HG03280 (cell line): ENCODE data around the gene COL2A1.
"Not testable (repeated sequence)": the region's sequence is repeated elsewhere in the genome, so short reads cannot be mapped to it uniquely, and the experiment has no call there.

Experiments
- ATAC-seq: cut with Tn5 transposase; IDR thresholded peaks from one replicate; pipeline ENCODE4 v1.9.1; 2021; ENCODE audit warnings: mild to moderate bottlenecking, moderate library complexity; ENCODE audit not compliant: unreplicated experiment

COL2A1 gene

DNA sequence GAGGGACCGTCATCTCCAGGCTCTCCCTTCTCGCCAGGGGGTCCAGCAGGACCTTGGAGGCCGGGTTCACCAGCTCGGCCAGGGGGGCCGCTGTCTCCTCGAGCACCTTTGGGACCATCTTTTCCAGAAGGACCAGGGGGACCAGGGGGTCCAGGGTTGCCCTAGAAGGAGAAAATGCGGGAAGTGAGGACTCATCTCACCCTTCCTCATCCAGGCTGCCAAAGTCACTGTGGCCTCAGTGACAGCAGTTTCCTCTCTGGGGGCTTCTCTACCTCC lies 25.7 kb downstream of the COL2A1 start:
- no peak for ATAC-seq

GRCh38 chr12:47977772-47978597 lies 26.3 kb downstream of the COL2A1 start:
- no peak for ATAC-seq

DNA sequence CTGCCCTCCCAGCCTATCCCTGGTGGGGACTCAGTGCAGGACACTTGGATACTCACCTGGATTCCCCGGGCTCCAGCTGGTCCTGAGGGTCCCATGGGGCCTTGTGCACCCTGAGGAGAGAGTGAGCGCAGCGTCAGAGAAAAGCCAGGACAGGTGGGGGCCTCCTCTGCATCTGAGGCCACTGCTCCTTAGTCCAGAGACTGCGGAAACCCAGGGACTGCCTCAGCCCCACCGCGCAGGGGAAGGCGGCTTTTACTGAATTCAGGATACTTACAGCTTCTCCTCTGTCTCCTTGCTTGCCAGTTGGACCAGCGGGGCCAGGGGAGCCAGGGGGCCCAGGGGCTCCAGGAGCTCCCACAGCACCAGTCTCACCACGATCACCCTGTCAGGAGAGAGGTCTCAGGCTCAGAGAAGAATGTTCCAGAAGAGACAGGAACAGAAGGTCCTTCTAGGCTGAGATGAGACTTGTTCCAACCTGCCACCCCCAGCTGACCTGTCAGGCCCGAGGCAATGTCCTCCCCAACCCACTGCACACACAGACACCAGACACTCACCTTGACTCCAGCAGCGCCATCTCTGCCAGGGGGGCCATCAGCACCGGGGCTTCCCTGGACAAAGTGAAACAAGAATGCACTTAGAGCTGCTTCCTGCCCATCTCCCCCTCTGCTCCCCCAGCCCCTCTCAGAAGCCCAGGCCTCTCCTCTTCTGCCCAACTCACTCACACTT lies 27.1 kb downstream of the COL2A1 start:
- no peak for ATAC-seq

DNA sequence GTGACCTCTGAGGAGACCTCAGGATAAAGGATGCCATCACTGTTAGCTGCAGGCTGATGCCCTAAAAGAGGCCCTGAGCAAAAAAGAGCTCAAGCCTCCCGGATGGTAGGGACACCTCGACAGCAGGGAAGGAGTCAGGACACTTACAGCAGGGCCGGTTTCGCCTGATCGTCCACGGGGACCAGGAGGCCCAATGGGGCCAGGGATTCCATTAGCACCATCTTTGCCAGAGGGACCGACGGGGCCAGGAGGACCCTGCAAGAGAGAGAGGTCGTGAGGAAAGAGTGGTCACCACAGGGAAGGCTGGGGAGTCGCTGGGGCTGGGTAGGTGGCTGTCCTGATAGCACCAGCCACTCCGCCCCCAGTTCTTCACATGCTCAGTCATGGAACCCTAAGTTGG lies 28.5 kb downstream of the COL2A1 start:
- no peak for ATAC-seq

- ATAC-seq, result no peak
Measured at GRCh38 chr12:47975036-47975620, 29.1 kb downstream of the COL2A1 start.

GRCh38 chr12:47973870-47974269 lies 30.4 kb downstream of the COL2A1 start:
- no peak for ATAC-seq

DNA sequence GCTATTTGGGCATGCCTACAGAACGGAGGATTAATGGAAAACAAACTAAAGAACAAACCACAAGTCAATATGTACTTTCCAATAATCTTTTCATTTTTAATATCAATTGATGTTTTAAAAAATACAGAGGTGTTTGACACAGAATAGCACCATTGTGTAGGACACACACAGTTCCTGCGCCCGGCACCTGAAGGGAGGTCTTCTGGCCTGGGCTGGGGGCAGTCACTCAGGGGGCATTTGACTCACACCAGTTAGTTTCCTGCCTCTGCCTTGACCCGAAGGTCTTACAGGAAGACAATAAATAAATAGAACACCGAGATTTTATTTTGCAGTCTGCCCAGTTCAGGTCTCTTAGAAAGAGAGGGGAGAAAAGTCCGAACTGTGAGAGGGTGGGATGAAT lies 31.4 kb downstream of the COL2A1 start:
- no peak for ATAC-seq

DNA sequence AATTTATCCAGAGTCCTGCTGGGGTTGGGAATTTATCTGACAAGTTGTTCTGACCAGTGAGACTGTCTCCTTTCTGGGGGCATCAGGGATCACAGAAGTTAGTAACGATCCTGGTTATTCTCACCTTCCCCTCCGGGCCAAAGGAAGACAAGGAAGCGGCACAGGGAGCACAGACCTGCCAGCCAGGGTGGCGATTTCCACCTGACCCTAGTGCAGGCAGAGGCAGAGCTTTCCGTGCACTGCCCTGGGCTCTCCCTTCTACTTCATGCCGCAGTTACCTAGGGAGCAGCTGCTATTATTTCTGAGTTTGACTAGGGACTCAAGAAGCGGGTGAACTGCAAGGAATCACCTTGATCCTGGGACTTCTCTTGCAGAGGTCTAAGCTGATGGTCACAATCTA lies 33.4 kb downstream of the COL2A1 start:
- ATAC-seq, result no peak

DNA sequence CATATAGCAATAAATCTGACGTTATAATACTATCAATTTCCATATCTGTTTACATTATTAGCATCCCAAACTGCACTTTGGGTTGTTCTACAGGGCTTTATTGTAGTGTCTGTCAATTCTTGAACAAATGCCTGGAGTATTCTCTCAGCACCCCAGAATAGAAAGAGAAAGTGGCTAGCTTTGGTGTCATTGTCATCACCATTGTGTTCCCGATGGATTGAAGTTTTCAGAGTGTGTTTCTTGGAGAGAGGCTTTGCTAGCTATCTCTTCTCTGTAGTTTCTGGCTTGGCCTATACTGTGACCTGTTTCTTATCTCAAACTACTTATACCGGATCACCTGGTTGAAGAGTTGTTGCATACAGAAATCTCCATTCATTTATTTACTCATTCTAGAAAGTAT lies 34.4 kb downstream of the COL2A1 start:
- ATAC-seq, result no peak

GRCh38 chr12:47967461-47968321 lies 36.6 kb downstream of the COL2A1 start:
- no peak for ATAC-seq

DNA sequence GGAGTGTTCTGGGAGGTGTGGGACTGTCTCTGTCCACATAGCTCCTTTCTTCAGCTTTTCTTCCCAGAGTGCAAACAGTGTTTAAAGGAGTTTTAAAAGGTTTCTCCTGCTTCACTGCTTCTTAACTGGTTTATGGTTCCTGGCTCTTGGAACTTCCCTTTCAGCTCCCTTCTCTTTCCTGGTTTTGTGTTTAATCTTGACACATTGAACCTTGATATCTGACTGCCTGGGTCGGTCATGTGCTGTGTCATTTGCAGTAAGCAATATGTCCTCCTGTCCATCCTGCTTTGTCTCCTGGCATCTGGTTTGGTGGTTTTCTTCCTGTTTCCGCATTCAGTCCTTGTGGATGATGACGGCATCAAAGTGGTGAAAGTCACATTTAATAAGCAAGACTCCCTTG lies 38.7 kb downstream of the COL2A1 start:
- ATAC-seq, result no peak

DNA sequence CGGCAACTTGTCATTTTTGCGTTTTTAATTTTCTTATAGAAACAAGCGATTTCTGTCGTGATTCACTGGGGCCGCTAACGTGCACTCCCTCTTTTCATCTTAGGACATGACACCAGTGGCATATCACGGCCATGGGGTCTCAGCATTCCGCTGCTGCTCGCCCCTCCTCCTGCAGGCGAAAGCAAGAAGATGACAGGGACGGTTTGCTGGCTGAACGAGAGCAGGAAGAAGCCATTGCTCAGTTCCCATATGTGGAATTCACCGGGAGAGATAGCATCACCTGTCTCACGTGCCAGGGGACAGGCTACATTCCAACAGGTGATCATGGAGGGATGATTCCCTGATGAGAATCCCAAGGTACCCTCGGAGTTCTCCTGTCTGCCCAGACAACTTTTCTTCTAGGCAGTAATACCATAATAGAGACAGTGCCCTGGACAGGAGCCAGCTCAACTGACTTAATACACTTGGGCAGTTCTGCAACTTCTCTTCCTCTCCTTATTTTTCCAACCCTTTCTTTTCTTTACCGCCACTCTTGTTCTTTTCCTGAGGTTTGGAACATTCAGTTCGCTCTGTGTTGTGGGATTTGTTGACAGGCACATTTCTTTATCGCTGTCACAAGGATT lies 40.1 kb downstream of the COL2A1 start:
- no peak for ATAC-seq

DNA sequence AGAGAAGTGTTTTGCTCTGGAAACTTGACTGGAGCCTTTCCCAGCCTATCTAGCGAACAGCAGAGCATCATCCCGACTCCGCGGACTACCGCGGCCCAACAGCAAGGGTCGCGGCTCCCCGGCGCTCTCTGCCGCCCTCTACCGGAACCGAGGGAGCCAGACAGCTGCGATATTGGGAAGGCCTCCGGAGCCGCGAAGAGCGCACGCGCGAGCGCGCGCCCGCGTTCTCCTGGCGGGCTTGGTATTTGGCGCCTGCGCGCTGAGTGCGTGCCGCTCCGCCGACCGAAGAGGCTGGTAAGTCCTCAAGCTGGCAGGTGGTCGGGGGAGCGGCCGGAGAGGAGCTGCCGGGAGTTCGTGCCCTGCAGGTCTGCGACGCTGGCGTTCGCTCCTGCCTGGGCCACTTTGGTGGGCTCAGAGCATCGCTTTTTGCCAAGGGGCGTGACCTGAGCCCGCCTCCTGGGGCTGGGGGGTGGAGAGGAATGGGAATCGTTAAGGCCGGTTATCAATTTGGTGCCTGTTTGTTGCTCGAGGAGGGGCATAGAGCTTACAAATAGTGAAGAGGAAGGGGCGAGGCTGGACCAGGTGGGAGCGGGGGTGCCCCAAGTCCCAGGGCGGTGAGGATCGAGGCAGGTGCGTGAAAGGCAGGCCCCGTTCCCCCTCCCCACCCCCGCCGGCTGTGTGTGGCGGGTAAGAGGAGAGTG lies 40.8 kb downstream of the COL2A1 start, which contains the start of gene TMEM106C:
Gene TMEM106C, plus strand, starts transcription at position 257 of the 701 bp plus-strand sequence. CDS start 641 bp downstream, outside the sequence.
- peak; percentile 94 for ATAC-seq

GRCh38 chr12:47962198-47962597 lies 42.1 kb downstream of the COL2A1 start:
- ATAC-seq, result no peak

GRCh38 chr12:47957671-47958070 lies 46.6 kb downstream of the COL2A1 start:
- not testable (repeated sequence) for ATAC-seq

DNA sequence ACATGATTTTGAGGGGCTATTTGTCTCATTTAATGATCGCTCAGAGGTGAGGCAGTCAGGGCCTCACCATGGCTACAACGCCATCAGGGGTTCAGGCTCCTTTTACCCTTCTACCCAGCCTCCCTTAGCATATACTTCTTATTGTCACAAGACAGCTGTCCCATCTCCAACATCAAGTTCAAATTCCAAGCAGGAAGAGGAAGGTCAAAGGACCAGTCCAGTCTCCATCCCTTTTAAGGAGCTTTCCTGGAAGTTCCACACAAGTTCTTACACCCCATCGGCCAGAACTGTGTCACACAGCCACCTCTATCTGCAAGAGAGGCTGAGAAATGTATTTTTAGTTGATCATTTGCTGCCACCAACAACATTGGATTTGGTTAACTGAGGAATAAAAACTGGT lies 49.2 kb downstream of the COL2A1 start:
- ATAC-seq, result no peak

GRCh38 chr12:47954467-47955045 lies 49.7 kb downstream of the COL2A1 start:
- ATAC-seq, result no peak

DNA sequence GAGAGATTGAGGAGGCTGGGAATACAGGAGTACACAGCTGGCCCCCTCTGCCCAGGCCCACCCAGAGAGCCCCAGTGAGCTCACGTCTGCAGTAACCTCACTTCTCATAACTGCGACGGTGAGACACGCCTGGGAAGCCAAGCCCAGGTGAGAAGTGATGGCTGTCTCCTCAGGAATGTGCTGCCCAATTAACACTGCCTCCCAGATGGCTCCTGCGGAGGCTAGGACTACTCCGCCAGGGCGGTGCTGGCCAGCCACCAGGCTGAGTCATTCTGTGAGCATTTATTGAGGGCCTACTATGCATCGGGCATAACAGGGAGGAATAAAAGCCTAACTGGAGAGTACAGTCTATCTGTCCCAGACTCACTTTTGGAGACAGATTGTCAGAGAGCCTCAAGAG lies 50.2 kb downstream of the COL2A1 start:
- ATAC-seq, result no peak

- ATAC-seq, result no peak
Measured at GRCh38 chr12:47950856-47951468, 53.3 kb downstream of the COL2A1 start.
